B cell (primary cell): Measurements from ENCODE around the gene NACAD. TPM values are rescaled to one million over a fixed set of nuclear protein-coding genes. Genes with fewer than 3 reads are reported as not detected.

Source experiments
- ATAC-seq: fragments of 200-7000 bp; cut with Tn5 transposase; one replicate; pipeline ENCODE4 v1.10.0; 2021; ENCODE audit warnings: low read depth, mild to moderate bottlenecking, moderate number of reproducible peaks, moderate library complexity
- CTCF ChIA-PET: fragments of 350-600 bp; sonication (Branson Sonifier 250); formaldehyde crosslinking; loops from one replicate; lab custom pipeline; 2021; ENCODE audit warnings: antibody characterized with exemption, inconsistent platforms; lab: Charles Lee
- POLR2A ChIA-PET: fragments of 350-600 bp; sonication (Branson Sonifier 250); formaldehyde crosslinking; loops from one replicate; lab custom pipeline; 2021; ENCODE audit warnings: antibody characterized with exemption; lab: Charles Lee
- DNase-seq: peaks from one replicate; pipeline ENCODE4 v3.0.0; 2013
- H2AFZ ChIP-seq: 2 replicates; pipeline ENCODE4 v1.6.1; 2012; ENCODE audit warnings: mild to moderate bottlenecking, low read depth, low read length; ENCODE audit not compliant: insufficient read depth, poor library complexity, severe bottlenecking
- H3K27ac ChIP-seq, 2 donors: 1 replicate in 1 of 2; 2 replicates in 1 of 2; pipeline ENCODE4 v1.5.1; 2012 to 2013; ENCODE audit warnings: low read length in 2 of 2, mild to moderate bottlenecking in 2 of 2, moderate library complexity in 1 of 2
- H3K27me3 ChIP-seq, 4 experiments: fragments of 200-600 bp in 1 of 4; sonication (generic) in 1 of 4; replicated peaks in 1 of 4; 1 replicate in 2 of 4; 2 replicates in 2 of 4; pipeline versions ENCODE4 v1.6.1 to v1.7.0; 2013 to 2016; ENCODE audit warnings: low read length in 3 of 4, mild to moderate bottlenecking in 2 of 4, mixed read lengths in 1 of 4, moderate library complexity in 1 of 4; ENCODE audit not compliant: insufficient read depth in 4 of 4, control insufficient read depth in 3 of 4; ENCODE audit errors: control extremely low read depth in 1 of 4
- H3K36me3 ChIP-seq, 2 experiments: replicated peaks in 1 of 2; 1 replicate in 1 of 2; 2 replicates in 1 of 2; pipeline versions ENCODE4 v1.6.1 to v1.7.1; 2013; ENCODE audit warnings: low read length in 1 of 2; ENCODE audit not compliant: insufficient read depth in 2 of 2, control insufficient read depth in 1 of 2; ENCODE audit errors: control extremely low read depth in 1 of 2, extremely low read depth in 1 of 2
- H3K4me1 ChIP-seq, 2 donors: fragments of 200-600 bp in 1 of 2; sonication (generic) in 1 of 2; 1 replicate in 1 of 2; 2 replicates in 1 of 2; pipeline versions ENCODE4 v1.5.1 to v1.6.1; 2013 to 2017; ENCODE audit warnings: low read length in 2 of 2; ENCODE audit not compliant: control insufficient read depth in 2 of 2, insufficient read depth in 2 of 2
- H3K4me2 ChIP-seq: replicated peaks from 2 replicates; pipeline ENCODE3; 2012; ENCODE audit warnings: mild to moderate bottlenecking, low read depth, low read length; ENCODE audit not compliant: poor library complexity, severe bottlenecking
- H3K4me3 ChIP-seq, 5 experiments: fragments of 200-600 bp in 1 of 5; sonication (generic) in 1 of 5; 1 replicate in 3 of 5; 2 replicates in 2 of 5; pipeline versions ENCODE4 v1.5.1 to v1.7.0; 2011 to 2016; ENCODE audit warnings: low read length in 4 of 5, mild to moderate bottlenecking in 4 of 5, low read depth in 2 of 5, control low read depth in 1 of 5, moderate library complexity in 1 of 5; ENCODE audit not compliant: insufficient read depth in 1 of 5; ENCODE audit errors: control extremely low read depth in 1 of 5, extremely low read depth in 1 of 5
- H3K79me2 ChIP-seq: fragments of 200-600 bp; sonication (generic); one replicate; pipeline ENCODE4 v1.6.0; 2016; ENCODE audit warnings: low read length; ENCODE audit not compliant: control insufficient read depth, insufficient read depth
- H3K9ac ChIP-seq: fragments of 200-600 bp; sonication (generic); 2 replicates; pipeline ENCODE4 v1.6.1; 2017; ENCODE audit warnings: mild to moderate bottlenecking, low read length, moderate library complexity
- H3K9me3 ChIP-seq, 3 donors: one replicate each; pipeline versions ENCODE4 v1.6.1 to v1.7.1; 2013; ENCODE audit warnings: low read length in 2 of 3; ENCODE audit not compliant: control insufficient read depth in 2 of 3, insufficient read depth in 1 of 3; ENCODE audit errors: control extremely low read depth in 1 of 3
- H4K20me1 ChIP-seq: 2 replicates; pipeline ENCODE4 v1.6.0; 2012; ENCODE audit warnings: mild to moderate bottlenecking, low read length; ENCODE audit not compliant: insufficient read depth, control insufficient read depth, poor library complexity, severe bottlenecking
- H3K27ac Mint-ChIP-seq: one replicate; pipeline ENCODE4 v1.8.0; 2021; ENCODE audit warnings: mixed read lengths
- H3K27me3 Mint-ChIP-seq: one replicate; pipeline ENCODE4 v1.8.0; 2021; ENCODE audit warnings: mixed read lengths
- H3K4me1 Mint-ChIP-seq: one replicate; pipeline ENCODE4 v1.8.0; 2021; ENCODE audit warnings: mixed read lengths
- H3K4me3 Mint-ChIP-seq: one replicate; pipeline ENCODE4 v1.8.0; 2021; ENCODE audit warnings: mixed read lengths
- H3K9me3 Mint-ChIP-seq: one replicate; pipeline ENCODE4 v1.8.0; 2022; ENCODE audit warnings: mixed read lengths; ENCODE audit not compliant: insufficient read depth
- CTCF ChIP-seq: fragments of 200-600 bp; IDR thresholded peaks from one replicate; pipeline ENCODE4 v1.8.0; 2022; ENCODE audit warnings: antibody characterized with exemption, mild to moderate bottlenecking
- EZH2 ChIP-seq: IDR thresholded peaks from 2 replicates; pipeline ENCODE4 v1.6.1; 2012; ENCODE audit warnings: borderline replicate concordance, low read depth, mild to moderate bottlenecking, moderate library complexity, low read length; ENCODE audit not compliant: insufficient read depth, poor library complexity, severe bottlenecking
- WGBS: methylation state at CpG from one replicate; pipeline ENCODE4 v1.1.5; 2013; ENCODE audit warnings: missing lambda C conversion rate; ENCODE audit not compliant: insufficient coverage; 5-methylcytosine and 5-hydroxymethylcytosine counted together
- intact Hi-C: fragments of 100-400 bp; cut with micrococcal nuclease; formaldehyde crosslinking; loops from one replicate; pipeline ENCODE4 v1.10.0; 2022
- polyA plus RNA-seq: library from polyadenylated mRNA; depleted of rRNA; stranded (reverse); fragments of >200 nt; gene quantifications from 2 replicates; pipeline ENCODE4 v1.2.3, GENCODE V29; 2012
- total RNA-seq, 2 donors: library from RNA; stranded (reverse); fragments of 120-200 nt in 1 of 2; gene quantifications; 1 replicate in 1 of 2; 2 replicates in 1 of 2; pipeline versions ENCODE4 v1.2.3 to v1.2.4, GENCODE V29; 2013 to 2022

The NACAD gene
- total and polyA plus RNA-seq, 2 donors (not counting 1 experiment from before 2014, with no cell fraction given) = 0.04 to 0.49 TPM

DNA sequence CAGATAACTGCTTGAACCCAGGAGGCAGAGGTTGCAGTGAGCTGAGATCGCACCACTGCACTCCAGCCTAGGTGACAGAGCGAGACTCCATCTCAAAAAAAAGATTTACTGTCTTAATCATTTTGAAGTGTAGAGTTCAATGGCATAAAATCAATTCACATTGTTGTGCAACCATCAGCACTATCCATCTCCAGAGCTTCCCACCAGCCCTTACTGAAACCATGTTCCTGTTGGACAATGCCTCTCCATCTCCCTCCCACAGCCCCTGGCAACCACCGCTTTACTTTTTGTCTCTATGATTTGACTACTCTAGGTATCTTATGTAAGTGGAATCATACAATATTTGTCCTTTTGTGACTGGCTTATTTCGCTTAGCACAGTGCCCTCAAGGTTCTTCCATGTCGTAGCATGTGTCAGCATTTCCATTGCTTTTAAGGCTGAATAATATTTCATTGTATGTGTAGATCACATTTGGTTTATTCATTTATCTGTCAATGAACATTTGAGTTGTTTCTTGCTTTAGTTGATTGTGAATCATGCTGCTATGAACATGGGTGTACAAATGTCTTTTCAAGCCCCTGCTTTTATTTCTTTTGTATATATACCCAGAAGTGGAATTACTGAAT lies 33.1 kb downstream of the NACAD start:
- no CpG with 5 or more reads among the region's 5 CpGs for WGBS
- no peak overlapping the region for H3K4me3 ChIP-seq
- no peak overlapping the region for H2AFZ ChIP-seq
- H3K27ac Mint-ChIP-seq = peak overlapping the region; percentile 54
- no peaks in the 10 kb centered on the region for H3K9me3 ChIP-seq
- peaks cover 12 to 21% of the 10 kb centered on the region in 2 donors for H3K4me1 ChIP-seq
- intact Hi-C loops = no loop called here
- no peaks in the 10 kb centered on the region for H3K9me3 Mint-ChIP-seq
- H3K4me1 Mint-ChIP-seq = peaks cover 66% of the 10 kb centered on the region
- H3K9ac ChIP-seq = no peak overlapping the region
- H4K20me1 ChIP-seq = peaks cover 97% of the 10 kb centered on the region
- no peak overlapping the region for H3K4me2 ChIP-seq
- peaks cover 98% of the 10 kb centered on the region for H3K79me2 ChIP-seq
- H3K27me3 ChIP-seq = no peaks in the 10 kb centered on the region
- no peaks in the 10 kb centered on the region for H3K27me3 Mint-ChIP-seq
- ATAC-seq (no peak), DNase-seq (no peak)
- TF ChIP-seq EZH2 = no peak
- no peak for TF ChIP-seq CTCF
- no peak overlapping the region for H3K27ac ChIP-seq
- ChIA-PET CTCF (no interaction called here), POLR2A (no interaction called here)
- peaks cover 4 to 44% of the 10 kb centered on the region in 2 experiments for H3K36me3 ChIP-seq
- H3K4me3 Mint-ChIP-seq = no peak overlapping the region

DNA sequence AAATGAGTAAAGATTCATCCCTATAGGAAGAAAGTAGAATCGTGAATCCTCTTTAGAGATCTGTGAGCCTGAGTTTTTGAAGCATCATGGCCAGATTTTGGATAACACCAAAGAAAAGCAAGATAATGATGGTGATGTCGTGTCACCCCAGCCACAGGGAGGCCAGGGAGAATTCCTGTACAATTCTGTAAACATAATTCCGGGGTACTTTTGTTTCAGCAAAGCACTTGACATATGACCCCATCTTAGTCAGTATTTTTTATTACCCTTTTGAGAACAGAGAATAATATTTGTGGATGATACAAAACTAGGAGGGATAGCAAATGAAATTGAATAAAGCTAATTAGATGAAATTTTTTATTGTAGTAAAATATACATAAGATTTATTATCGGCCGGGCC lies 33.8 kb downstream of the NACAD start:
- Histone ChIP-seq H3K27me3 (no peaks in the 10 kb centered on the region), H3K9me3 (no peaks in the 10 kb centered on the region), H3K4me1 (peaks cover 17 to 27% of the 10 kb centered on the region in 2 donors), H3K4me3 (no peak overlapping the region), H4K20me1 (peaks cover 97% of the 10 kb centered on the region), H3K4me2 (no peak overlapping the region), H3K36me3 (peaks cover 4 to 48% of the 10 kb centered on the region in 2 experiments), H3K79me2 (peaks cover 98% of the 10 kb centered on the region), H3K9ac (no peak overlapping the region), H2AFZ (no peak overlapping the region), H3K27ac (peak overlapping the region in 1 of 2 donors; percentile 7)
- no peak overlapping the region for H3K27ac Mint-ChIP-seq
- peaks cover 67% of the 10 kb centered on the region for H3K4me1 Mint-ChIP-seq
- no peak overlapping the region for H3K4me3 Mint-ChIP-seq
- no CpG with 5 or more reads among the region's 5 CpGs for WGBS
- H3K27me3 Mint-ChIP-seq = no peaks in the 10 kb centered on the region
- CTCF ChIA-PET = interaction anchor here (0.8 to 1.0 kb wide), 2 partner anchors 56 to 81 kb away, joined by 3 read pairs; no protein-coding TSS in a partner anchor
- TF ChIP-seq CTCF = no peak
- no peak for TF ChIP-seq EZH2
- ATAC-seq (no peak), DNase-seq (no peak)
- intact Hi-C loops = no loop called here
- H3K9me3 Mint-ChIP-seq = no peaks in the 10 kb centered on the region
- POLR2A ChIA-PET = no interaction called here
